Endometrium (tissue), 2 donors: ENCODE measurements around the gene WDR74.
"Not testable (repeated sequence)": the region's sequence is repeated elsewhere in the genome, so short reads cannot be mapped to it uniquely, and the experiment has no call there.

Experiments used
- FAIRE-seq: peaks from 2 replicates; lab custom pipeline; 2012; peaks lifted over from hg19 to GRCh38; lab: Jason Lieb, UNC
- donor health status: control.
- donor health status: control.

Gene WDR74

DNA sequence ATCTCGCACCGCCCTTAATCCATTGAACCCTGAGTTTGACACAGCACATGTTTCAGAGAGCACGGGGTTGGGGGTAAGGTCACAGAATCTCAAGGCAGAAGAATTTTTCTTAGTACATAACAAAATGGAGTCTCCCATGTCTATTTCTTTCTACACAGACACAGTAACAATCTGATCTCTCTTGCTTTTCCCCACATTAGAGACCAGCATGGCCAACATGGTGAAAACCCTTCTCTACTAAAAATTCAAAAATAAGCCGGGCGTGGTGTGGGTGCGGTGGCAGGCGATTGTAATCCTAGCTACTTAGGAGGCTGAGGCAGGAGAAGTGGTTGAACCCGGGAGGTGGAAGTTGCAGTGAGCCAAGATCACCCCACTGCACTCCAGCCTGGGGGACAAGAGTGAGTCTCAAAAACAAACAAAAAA, 19.9 kb upstream of the WDR74 start:
- not testable (repeated sequence) for FAIRE-seq

DNA sequence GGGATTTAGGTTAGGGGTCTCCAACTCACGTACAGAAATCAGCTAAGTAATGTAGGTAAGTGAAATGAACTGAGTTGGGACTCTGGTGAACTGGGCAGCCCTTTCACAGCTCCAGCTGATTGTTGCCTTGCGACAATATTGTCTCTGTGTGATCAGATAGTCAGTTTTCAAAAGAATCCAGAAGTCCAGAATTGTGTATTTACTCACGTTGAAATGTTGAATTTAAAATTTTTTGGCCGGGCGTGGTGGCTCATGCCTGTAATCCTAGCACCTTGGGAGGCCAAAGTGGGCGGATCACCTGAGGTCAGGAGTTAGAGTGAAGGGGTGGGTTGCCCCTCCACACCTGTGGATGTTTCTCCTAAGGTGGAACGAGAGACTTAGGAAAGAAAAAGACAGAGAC, 18.8 kb upstream of the WDR74 start:
- FAIRE-seq, result no peak

DNA sequence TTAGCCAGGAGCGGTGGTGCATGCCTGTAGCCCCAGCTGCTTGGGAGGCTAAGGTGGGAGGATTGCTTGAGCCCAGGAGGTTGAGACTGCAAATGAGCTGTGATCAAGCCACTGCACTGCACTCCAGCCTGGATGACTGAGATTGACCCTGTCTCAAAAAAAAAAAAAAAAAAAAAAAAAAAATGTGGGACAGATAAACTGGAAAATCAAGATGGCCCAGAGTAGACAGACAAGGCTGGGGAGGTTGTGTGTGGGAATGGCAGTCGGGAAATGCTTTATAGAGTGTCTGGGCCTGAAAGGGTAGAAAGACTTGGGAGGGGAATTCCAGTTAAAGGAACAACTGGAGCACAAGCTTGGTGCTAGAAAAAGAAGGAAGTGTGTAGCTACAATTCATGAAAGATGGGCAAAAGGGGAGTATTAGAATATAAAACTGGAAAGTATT, 18.2 kb upstream of the WDR74 start:
- FAIRE-seq, result no peak

DNA sequence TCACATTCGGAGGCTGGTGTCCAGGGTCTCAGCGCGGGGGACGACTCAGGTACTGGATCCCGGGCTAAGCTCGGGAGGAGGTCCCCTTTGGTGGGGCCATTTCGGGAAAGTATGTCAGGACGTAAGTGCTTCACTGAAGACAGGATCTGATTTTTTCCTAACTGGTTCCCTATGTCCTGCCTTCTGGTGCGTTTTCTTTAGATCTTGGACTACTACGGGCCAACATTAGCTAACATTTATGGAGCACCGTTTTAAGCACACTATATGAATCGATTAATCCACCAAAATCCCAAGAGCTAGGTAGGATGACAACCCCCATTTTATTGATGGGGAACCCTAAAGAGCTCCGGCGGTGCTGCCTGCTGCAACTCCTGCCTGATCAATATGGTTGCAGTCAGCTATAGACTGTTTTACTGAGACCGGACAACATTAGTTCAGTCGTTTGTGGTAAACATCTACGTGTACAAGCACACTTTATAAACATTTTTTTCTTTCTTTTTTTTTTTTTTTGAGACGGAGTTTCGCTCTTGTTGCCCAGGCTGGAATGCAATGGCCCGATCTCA, 17.0 kb upstream of the WDR74 start:
- no peak for FAIRE-seq

DNA sequence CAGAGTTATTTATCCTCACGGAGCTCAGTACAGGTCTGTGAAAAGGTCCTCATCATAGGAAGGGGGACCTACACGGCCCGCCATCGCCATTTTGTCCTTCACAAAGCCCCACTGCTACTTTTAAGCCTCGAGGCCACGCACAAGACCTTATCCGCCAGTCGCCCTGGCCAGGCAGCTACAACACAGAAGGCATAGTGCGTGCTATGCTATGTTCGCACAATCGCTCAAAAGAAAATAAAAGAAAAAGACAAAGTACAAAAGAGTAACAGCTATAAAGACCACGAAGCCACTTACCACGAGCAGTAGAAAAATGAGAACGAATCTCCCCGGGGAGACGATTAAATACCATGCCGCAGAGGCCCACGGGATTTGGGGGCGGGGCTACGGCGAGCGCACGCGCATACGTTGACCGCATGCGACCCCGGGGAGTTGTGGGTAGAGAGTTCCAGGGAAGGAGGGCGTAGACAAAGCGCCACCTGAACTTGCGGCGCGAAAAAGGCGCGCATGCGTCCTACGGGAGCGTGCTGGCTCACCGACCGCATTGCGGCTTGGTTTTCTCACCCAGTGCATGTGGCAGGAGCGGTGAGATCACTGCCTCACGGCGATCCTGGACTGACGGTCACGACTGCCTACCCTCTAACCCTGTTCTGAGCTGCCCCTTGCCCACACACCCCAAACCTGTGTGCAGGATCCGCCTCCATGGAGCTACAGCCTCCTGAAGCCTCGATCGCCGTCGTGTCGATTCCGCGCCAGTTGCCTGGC, 16.4 kb upstream of the WDR74 start:
- peak; percentile 82 for FAIRE-seq

DNA sequence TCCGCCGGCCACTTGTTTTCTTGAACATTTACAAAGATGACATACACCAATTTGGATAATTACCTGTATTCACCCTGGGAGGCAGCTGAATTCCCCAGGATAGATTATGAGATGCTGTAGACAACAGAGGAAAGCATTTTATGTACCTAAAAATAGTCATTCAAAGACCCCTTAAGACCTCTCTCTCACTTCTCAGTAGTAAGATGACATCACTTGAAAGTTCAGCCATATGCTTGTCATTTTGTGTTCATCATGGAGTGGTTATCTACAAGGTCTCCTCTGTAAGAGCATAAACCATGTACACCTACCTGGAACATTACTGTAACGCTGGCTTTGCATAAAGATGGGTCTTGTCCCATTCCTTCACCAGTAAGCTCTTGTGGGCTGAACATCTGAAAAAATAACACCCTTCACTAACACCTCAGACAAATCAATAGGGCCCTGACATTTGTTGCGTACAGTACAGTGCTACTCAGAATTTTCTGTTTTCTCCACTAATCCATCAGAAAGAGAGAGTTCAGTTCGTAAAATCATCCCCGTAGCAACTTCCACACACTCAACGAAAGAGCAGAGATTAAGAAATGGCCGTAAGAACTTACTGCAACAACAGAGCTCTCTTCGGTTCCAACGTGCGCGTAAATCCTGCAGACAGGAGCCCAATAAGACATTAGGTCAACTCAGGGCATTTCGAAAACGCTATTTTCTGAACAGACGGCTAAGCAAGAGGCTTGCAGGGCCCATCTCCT, 15.6 kb upstream of the WDR74 start:
- no peak for FAIRE-seq

DNA sequence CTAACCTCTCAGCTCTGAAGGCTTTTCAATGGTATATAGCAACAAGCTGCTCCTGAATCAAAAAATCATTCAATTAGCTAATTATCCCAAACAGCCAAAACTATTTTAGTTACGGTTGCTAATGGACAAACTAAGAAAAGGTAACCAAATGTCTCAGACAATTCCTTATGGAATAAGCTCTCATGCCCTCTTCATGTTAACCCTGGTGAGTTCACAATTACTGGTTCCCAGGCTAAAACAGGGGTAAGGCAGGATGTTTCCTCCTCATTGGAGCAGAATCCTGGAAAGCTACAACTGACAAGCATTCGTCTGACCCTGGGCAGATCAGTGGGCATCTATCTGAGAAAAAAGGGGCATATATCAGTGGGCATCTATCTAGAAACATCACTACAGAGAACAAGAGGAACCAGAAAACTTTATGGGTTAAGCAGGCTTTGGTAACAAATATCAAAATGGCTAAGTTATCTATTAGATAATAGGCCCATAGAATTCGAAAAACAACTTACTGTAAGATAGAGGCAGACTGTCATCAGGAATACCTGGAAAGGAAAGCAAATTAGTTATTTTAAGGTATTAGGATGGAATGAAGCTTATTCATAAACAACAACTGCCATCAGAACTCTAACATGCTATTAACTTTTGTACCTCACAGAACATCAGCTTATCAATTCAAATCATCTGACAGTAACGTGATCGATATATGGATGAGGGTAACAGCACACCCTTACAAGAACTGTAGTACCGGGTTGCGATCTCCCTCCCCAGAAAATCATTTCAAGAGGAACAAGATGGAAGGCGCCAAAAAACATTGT, 14.8 kb upstream of the WDR74 start:
- no peak for FAIRE-seq

DNA sequence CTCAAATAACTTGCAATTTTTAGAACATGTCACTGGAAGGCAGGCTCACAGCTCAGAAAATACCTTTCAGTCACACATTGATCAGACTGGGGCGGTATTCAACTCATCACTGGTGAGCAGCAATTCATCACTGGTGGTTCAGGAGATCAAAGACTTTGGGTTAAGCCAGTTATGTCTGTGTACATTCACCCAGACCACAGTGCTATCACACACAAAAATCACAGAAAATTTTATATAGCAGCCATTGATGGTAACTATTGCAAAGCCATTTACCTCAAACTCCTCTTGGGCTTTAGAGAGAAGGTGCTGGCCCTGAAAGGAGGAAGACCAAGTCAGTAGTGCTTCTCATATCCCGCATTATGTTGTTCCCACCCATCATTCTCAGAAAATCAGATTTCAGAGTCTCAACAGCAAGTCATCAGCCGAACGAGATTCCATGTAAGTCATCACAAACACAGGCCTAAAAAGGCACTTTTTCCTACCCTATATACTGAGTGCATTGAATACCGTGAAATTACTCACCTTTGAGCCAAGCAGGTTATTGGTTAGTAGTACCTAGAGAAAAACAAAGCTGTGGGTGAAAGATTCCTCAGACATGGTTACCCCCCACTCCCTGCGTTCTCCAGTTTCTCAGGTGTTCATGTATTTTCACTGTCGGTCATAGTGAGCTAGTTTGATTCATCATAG, 14.0 kb upstream of the WDR74 start:
- FAIRE-seq, result no peak

DNA sequence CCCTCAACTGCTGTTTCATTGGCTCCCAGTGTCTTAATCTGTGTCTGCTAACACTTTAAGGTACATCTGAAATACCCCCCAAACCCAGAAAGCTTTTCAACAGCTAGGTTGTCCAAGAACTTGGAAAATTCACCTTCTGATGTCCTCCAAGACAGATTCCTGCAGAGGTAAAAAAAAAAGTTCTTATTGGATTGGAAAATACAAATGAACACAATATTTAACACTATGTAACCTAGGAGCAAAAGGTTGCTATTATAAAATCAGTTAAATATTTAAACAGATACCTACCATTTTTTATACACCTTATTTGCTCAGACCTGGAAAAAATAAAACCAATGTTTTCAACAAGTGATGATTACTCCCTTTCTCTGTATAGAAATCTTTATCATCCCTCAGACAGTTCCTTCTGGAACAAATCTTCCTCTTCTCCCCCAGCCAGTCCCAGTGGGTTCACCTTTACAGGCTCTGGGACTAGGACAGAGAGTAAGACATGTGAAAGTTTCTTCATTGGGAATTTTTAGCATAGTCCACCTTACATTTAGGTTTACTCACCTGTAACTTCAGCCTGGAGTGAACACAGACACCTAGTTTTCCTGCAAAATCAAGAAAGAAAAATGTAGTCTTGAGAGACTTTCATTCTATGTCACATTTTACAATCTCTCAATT, 13.3 kb upstream of the WDR74 start:
- no peak for FAIRE-seq

DNA sequence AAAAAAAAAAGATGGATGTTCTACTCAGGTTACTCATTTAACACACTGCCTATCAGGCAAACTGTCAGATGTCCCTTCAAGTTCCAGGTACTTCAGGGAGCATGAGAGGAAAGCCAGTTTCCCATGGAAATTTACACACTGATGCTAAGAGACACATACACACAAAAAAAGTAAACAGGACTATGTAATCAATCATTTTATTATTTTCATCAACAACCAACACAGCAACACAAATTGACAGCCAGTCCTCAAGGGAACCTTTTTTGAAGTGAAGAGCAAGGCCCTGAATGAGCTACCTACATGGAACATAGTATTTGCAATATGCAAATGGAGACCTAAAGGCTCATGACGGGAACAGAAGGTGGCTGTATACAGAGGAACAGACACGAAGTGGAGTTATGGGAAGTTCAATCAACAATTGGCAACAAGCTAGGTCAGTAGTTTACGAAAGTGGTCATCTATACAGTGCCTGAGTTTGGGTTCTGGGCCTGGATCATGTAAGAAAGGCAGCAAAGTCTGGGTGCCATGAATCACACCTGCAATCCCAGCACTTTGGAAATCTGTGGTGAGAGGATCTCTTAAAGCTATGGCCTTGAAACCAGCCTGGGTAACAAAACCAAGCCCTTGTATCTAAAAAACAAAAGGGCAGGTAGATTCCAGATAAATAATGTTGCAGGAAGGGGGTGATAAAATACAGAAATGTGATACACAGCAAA, 12.6 kb upstream of the WDR74 start:
- FAIRE-seq, result no peak

DNA sequence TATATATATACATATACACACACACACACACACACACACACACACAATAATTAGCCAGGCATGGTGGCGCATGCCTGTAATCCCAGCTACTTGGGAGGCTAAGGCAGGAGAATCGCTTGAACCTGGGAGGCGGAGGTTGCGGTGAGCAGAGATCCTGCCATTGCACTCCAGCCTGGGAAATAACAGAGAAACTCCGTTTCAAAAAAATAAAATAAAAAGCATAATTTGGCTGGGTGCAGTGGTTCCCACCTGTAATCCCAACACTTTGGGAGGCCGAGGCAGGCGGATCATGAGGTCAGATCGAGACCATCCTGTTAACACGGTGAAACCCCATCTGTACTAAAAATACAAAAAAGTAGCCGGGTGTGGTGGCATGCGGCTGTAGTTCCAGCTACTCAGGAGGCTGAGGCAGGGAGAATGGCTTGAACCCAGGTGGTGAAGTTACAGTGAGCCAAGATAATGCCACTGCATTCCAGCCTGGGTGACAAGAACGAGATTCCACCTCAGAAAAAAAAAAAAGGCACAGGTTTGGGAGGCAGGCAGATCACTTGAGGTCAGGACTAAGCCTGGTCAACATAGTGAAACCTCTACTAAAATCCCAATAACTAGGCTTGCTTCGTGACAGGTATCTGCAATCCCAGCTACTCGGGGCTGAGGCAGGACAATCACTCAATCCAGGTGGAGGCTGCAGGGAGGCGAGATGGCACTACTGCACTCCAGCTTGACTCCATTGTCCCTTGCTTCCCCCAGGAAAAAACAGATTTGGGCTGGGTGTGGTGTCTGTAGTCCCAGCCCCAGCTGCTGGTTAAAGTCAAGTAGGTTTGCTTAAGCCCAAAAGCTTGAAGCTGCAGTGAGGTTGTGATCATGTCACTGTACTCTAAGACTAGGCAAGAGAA, 11.8 kb upstream of the WDR74 start:
- no peak for FAIRE-seq

DNA sequence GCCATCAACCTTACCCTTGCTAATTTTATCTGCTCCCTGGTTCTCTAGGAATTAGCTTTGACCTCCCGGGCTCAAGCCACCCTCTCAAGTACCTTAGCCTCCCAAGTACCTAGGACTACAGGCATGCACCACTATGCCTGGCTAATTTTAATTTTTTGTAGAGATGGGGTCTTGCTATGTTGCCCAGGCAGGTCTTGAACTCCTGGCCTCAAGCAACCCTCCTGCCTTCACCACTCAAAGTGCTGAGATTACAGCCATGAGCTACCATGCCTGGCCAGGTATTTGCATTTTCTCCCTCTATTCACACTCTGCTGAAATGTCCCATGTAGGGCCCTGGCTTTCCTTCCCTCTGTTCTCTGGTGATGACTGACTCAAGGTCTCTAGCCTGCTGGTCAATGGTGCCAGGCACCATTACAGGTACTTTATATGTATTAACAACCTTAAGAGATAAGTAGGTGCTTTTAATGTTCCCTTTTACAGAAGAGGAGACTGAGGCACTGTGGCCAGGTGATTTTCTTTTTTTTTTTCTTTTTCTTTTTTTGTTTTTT, 8.5 kb upstream of the WDR74 start:
- no peak for FAIRE-seq

DNA sequence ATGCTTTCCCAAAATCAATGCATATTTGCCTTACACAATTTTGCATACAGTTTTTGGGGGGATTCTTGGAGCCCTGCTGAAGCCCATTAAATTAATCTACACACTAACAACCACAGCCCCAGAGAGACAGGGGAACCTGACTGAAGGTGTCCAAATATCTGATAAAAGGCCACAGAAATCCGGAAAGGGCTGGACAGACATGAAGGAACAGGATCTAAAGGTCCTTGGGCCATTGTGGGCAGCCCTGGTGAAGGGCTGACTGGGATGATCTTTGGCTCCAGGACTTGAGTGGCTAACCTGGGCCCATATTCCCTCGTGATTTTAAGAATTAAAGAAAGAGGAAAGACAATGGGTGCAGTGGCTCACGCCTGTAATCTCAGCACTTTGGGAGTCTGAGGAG, 6.8 kb upstream of the WDR74 start:
- FAIRE-seq, result no peak

DNA sequence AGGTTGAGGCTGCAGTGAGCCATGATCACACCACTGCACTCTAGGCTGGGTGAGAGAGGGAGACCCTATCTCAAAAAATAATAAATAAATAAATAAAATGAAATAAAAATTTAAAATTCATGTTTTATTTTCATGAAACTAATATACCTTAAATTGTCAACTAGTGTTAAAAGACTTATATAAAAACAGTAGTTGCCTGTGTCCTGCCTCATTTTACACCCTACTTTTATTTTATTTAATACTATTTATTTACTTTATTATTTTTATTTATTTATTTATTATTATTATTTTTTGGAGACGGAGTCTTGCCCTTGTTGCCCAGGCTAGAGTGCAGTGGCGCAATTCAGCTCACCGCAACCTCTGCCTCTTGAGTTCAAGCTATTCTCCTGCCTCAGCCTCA, 4.8 kb upstream of the WDR74 start:
- no peak for FAIRE-seq

DNA sequence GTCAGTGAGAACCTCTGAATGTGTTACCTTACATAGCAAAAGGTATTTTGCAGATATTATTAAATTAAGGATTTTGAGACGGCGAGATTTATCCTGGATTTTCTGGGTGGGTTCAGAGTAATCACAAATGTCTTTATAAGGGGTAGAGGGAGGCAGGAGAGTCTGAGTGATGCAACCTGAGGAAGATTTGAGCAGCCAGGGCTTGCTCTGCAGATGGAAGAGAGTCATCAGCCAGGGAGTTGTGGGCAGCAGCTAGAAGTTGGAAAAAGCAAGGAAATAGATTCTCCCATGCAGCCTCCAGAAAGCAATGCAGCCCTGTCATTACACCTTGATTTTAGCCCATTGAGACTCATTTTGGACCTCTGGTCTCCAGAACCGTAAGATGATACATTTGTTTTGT, 4.1 kb upstream of the WDR74 start:
- no peak for FAIRE-seq

DNA sequence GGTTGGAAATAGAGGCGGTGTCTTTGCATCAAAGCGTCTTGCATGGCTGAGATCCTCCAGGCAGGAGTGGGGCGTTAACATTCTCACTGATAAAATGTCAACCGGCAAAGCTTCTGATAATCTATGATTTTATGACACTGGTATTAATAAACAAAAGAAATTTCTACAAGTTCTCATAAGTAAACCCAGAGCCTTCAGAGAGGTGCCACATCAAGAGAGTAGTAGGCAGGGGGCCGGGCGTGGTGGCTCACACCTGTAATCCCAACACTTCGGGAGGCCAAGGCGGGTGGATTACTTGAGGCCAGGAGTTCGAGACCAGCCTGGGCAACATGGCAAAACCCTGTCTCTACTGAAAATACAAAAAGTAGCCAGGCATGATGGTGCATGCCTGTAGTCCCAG, 3.5 kb upstream of the WDR74 start:
- not testable (repeated sequence) for FAIRE-seq

DNA sequence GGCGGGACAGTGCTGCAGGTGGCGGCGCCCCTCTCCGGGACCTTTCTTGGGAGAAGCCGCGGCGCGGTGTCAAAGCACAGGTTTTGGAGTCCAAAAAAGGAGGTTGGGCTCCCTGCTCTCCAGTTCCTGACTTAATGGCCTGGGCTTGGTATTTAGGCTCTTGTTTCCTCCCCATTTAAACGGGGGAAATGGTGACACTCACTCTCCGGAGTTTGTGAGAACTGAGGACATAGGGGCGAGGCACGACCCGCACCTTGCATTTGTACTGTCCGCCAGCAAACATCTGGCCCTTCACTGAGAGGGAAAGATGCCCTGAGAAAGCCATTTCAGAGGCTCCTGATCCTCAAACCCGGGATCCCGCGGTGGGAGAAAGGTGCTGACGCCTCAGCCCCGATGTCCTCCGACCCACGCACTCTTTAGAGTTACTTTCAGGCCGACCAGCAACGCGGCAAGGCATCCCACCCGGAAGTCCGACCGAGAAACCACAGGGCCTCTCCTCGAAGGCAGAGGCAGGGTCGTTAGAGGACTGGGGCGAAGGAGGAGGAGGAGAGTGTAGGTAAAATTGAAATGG, 2.9 kb upstream of the WDR74 start:
- FAIRE-seq, result no peak

DNA sequence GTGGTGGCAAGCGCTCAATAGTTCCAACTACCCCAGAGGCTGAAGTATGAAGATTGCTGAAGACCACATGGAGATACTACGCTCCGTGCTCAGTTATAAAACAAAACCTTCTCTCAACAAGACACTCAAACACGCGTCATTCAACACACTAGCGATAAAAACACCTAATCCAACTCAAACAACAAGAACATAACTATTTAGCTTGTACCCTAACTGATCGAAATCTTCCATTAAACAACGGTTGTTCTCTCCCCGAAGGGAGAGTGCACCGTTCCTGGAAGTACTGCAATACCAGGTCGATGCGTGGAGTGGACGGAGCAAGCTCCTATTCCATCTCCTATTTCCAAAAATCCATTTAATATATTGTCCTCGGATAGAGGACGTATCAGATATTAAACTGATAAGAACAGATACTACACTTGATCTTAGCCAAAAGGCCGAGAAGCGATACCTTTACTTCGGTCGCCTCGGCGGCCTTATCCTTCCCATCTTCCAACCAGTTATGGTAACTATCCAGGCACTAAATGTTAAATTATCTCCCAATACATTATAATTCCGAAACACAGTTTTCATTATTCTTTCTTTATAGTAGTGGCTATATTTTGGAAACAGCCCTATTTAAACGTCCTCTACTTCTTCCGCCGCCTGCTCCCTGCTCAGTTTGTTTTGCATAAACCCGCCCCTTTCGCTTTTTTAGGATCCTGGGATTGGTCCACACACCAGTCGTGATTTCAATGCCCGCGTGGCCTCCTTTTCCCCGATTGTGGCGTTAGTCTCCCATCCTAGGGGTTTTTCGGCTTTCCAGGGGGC, 2.2 kb upstream of the WDR74 start:
- peak; percentile 100 for FAIRE-seq
